HL-60 (cell line): ENCODE results near the gene CYB5RL.

Experiments used
- CTCF ChIP-seq: IDR thresholded peaks from one replicate; pipeline ENCODE4 v1.5.1; 2011; ENCODE audit warnings: low read length, control low read depth, inconsistent platforms; ENCODE audit not compliant: insufficient read depth
- GABPA ChIP-seq: IDR thresholded peaks from 2 replicates; pipeline ENCODE4 v1.6.1; 2012; ENCODE audit warnings: low read depth
- POLR2AphosphoS5 ChIP-seq: IDR thresholded peaks from 2 replicates; pipeline ENCODE4 v1.6.1; 2012; ENCODE audit warnings: low read depth
- SPI1 ChIP-seq: IDR thresholded peaks from 2 replicates; pipeline ENCODE4 v1.6.1; 2012; ENCODE audit warnings: low read depth, mild to moderate bottlenecking, borderline replicate concordance

GRCh38 chr1:54163573-54163972 lies 36.3 kb downstream of the CYB5RL start:
- TF ChIP-seq CTCF, result no peak
- no peak for TF ChIP-seq POLR2AphosphoS5
- no peak for TF ChIP-seq SPI1
- no peak for TF ChIP-seq GABPA
